K562 (cell line): ENCODE results near the gene ADAMTS15. TPM values are rescaled to one million over a fixed set of nuclear protein-coding genes. Genes with fewer than 3 reads are reported as not detected.

Experiments
- ATAC-seq: fragments of 200-7000 bp; cut with Tn5 transposase; 3 replicates; pipeline ENCODE4 v1.9.1; 2020; ENCODE audit warnings: moderate library complexity
- BruUV-seq: library from RNA; stranded (reverse); fragments of 400-500 nt; replicated peaks from 2 replicates; lab custom pipeline; 2021; lab: Mats Ljungman, UMichigan
- CTCF ChIA-PET: fragments of 300-600 bp; formaldehyde crosslinking; extraction: SDS; loops from one replicate; lab custom pipeline; 2021; ENCODE audit warnings: low intra/inter-chr PET ratio; lab: Yijun Ruan, JAX
- POLR2A ChIA-PET: fragments of 300-600, 350-650 bp; sonication (Branson Sonifier 250); formaldehyde crosslinking; extraction: SDS; loops from one replicate; lab custom pipeline; 2021; ENCODE audit warnings: antibody characterized with exemption, inconsistent platforms; lab: Yijun Ruan, JAX
- DNase-seq, 4 experiments: peaks; one replicate each; pipeline versions ENCODE4 v3.0.0 to v3.0.0-alpha.2; 2011 to 2018; ENCODE audit warnings: low spot score in 3 of 4, mixed read lengths in 3 of 4; ENCODE audit errors: extremely low read depth in 1 of 4
- FAIRE-seq: peaks from 2 replicates; lab custom pipeline; 2011; peaks lifted over from hg19 to GRCh38; lab: Jason Lieb, UNC
- H2AFZ ChIP-seq: 2 replicates; pipeline ENCODE4 v1.6.0; 2011; ENCODE audit warnings: low read depth, low read length, control low read depth, inconsistent platforms
- H3K27ac ChIP-seq: fragments of 200-600 bp; 3 replicates; pipeline ENCODE4 v1.8.0; 2011; ENCODE audit warnings: low read depth, mild to moderate bottlenecking, control low read depth, inconsistent platforms, low read length, moderate library complexity, mixed read lengths; ENCODE audit errors: extremely low read depth
- H3K27me3 ChIP-seq, 2 experiments: fragments of 300-600 bp in 1 of 2; 2 replicates in 1 of 2; 3 replicates in 1 of 2; pipeline versions ENCODE4 v1.6.0 to v1.8.0; 2011; ENCODE audit warnings: inconsistent platforms in 2 of 2, low read length in 2 of 2, mild to moderate bottlenecking in 1 of 2, mixed read lengths in 1 of 2, moderate library complexity in 1 of 2; ENCODE audit not compliant: control insufficient read depth in 2 of 2, insufficient read depth in 2 of 2
- H3K36me3 ChIP-seq: fragments of 300-600 bp; 3 replicates; pipeline ENCODE4 v1.8.0; 2011; ENCODE audit warnings: mild to moderate bottlenecking, low read length, inconsistent platforms; ENCODE audit not compliant: control insufficient read depth, insufficient read depth
- H3K4me1 ChIP-seq, 2 experiments: fragments of 200-600 bp in 1 of 2; replicated peaks in 1 of 2; 2 replicates in 1 of 2; 3 replicates in 1 of 2; pipeline versions ENCODE4 v1.5.1 to v1.8.0; 2011; ENCODE audit warnings: inconsistent platforms in 2 of 2, low read length in 2 of 2, mild to moderate bottlenecking in 1 of 2, mixed read lengths in 1 of 2, moderate library complexity in 1 of 2; ENCODE audit not compliant: control insufficient read depth in 2 of 2, insufficient read depth in 2 of 2
- H3K4me2 ChIP-seq: 2 replicates; pipeline ENCODE4 v1.6.1; 2011; ENCODE audit warnings: low read length, control low read depth, inconsistent platforms, mixed read lengths; ENCODE audit not compliant: insufficient read depth
- H3K4me3 ChIP-seq: fragments of 200-600 bp; sonication (generic), shearing (Covaris generic); 2 replicates; pipeline ENCODE4 v1.5.1; 2016; ENCODE audit warnings: control low read depth, inconsistent platforms
- H3K79me2 ChIP-seq: fragments of 200-600 bp; 3 replicates; pipeline ENCODE4 v1.8.0; 2011; ENCODE audit warnings: low read length, inconsistent platforms; ENCODE audit not compliant: control insufficient read depth, insufficient read depth
- H3K9ac ChIP-seq, 2 experiments: 2 replicates each; pipeline versions ENCODE4 v1.6.0 to v1.6.1; 2011; ENCODE audit warnings: low read depth in 2 of 2, low read length in 2 of 2, control low read depth in 1 of 2, inconsistent platforms in 1 of 2, mild to moderate bottlenecking in 1 of 2, mixed read lengths in 1 of 2; ENCODE audit not compliant: insufficient read depth in 1 of 2
- H3K9me1 ChIP-seq: one replicate; pipeline ENCODE4 v1.6.0; 2011; ENCODE audit warnings: inconsistent platforms, mild to moderate bottlenecking, low read length, moderate library complexity; ENCODE audit not compliant: control insufficient read depth, insufficient read depth
- H3K9me3 ChIP-seq: replicated peaks from 2 replicates; pipeline ENCODE4 v1.5.1; 2011; ENCODE audit warnings: low read depth, low read length, inconsistent platforms; ENCODE audit not compliant: control insufficient read depth, insufficient read depth
- H4K20me1 ChIP-seq: replicated peaks from 2 replicates; pipeline ENCODE4 v1.6.1; 2011; ENCODE audit warnings: low read length, inconsistent platforms, mixed read lengths; ENCODE audit not compliant: control insufficient read depth, insufficient read depth
- NFIC ChIP-seq: fragments of 450-650 bp; IDR thresholded peaks from 2 replicates; pipeline ENCODE4 v1.6.1; 2017; ENCODE audit warnings: mild to moderate bottlenecking, inconsistent platforms
- TAF9B ChIP-seq: fragments of 450-650 bp; IDR thresholded peaks from 2 replicates; pipeline ENCODE4 v1.6.1; 2018; ENCODE audit warnings: mild to moderate bottlenecking; ENCODE audit not compliant: partially characterized antibody
- WGBS: fragments of 100-300 bp; shearing (Covaris generic); methylation state at CpG from one replicate; pipeline ENCODE4 v1.1.6; 2016; ENCODE audit warnings: low coverage, mixed read lengths; ENCODE audit not compliant: insufficient coverage; ENCODE audit errors: missing lambda C conversion rate; 5-methylcytosine and 5-hydroxymethylcytosine counted together
- in situ Hi-C: fragments of 300-500 bp; cut with MboI; formaldehyde crosslinking; loops from 4 replicates; pipeline ENCODE4 v1.15.0; 2018; ENCODE audit warnings: inconsistent platforms, mixed read lengths
- intact Hi-C: fragments of 100-400 bp; cut with micrococcal nuclease; formaldehyde crosslinking; loops from 2 replicates; pipeline ENCODE4 v1.14.2; 2022
- polyA plus RNA-seq, 8 experiments: library from polyadenylated mRNA; depleted of rRNA in 4 of 8; stranded (reverse) in 5 of 8; unstranded in 3 of 8; fragments of >200 nt; fragmentation: Nextera tagmentation in 2 of 8; fragmentation: Illumina TruSeq in 1 of 8; extraction: Ambion mirVana in 2 of 8; extraction: Trizol in 1 of 8; gene quantifications; 2 replicates each; pipeline versions ENCODE4 v1.2.1 to v1.2.3, GENCODE V29; 2011 to 2014; ENCODE audit warnings: inconsistent platforms in 1 of 8, missing spikeins in 1 of 8
- total RNA-seq, 7 experiments: library from RNA; depleted of rRNA in 6 of 7; stranded (reverse); fragments of >200 nt in 6 of 7; fragmentation: Illumina TruSeq in 2 of 7; extraction: Trizol in 2 of 7; gene quantifications; 2 replicates each; pipeline versions ENCODE4 v1.2.1 to v1.2.3, GENCODE V29; 2011 to 2021; ENCODE audit warnings: low replicate concordance in 1 of 7
- TF ChIP-seq, protein P1 (sequence below): IDR thresholded peaks from 2 replicates; pipeline ENCODE4 v1.6.1; 2012; ENCODE audit warnings: low read depth, low read length, improper control_type of control experiment, borderline replicate concordance

The ADAMTS15 gene
- total and polyA plus RNA-seq, 9 of the 15 experiments (the other 6 are each of a cell fraction or from before 2014, with no cell fraction given): 0.04 TPM; not detected in 8

DNA sequence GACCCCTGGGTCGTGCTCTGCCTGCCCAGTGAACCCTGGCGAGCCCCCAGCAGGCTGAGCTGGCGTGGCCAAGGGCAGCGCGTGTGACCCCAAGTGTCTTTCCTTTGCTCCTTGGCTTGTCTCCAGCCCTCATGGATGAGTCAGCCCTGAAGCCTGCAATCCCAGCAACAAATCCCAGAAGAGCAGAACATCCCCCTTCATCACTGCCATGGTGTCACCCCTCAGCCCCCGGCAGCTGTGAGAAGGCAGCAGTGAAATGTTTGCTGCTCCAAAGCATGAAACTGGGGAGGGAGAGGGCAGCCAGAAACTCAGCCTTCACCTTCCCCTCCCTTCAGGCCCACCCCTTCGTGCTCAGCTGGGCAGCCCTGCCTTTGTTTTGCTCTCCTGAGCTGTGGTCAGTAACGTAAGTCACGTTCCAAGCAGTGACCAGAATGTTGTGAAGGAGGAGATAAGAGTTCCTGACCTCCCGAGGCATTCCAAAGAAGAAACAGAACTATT is 29.8 kb downstream of the ADAMTS15 start:
- DNase-seq: no peak

DNA sequence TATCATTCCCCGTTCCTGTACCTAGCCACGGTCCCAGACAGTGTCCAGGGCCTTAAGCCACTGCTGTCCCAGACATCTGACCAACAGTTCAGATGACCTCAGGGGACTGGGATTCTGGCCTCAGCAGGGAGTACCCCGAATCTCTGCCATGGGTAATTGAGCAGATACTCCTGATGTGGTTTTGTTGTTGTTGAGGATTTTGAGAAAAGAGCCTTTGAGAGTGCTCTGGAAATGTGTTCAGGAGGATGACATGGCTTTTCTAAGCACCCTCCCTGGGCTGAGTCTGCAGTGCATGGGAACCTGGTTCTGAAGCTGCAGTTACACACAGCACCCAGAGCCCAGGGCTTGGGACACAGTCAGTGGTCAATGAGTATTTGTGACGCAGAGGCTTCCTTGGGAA is 30.4 kb downstream of the ADAMTS15 start:
- no peak overlapping the region for H3K4me3 ChIP-seq
- peaks cover 3% of the 10 kb centered on the region for H3K9me1 ChIP-seq
- no peak for TF ChIP-seq TAF9B
- no peak overlapping the region for H3K4me2 ChIP-seq
- H4K20me1 ChIP-seq: no peaks in the 10 kb centered on the region; the same call in 1 of the 2 replicates
- H2AFZ ChIP-seq: no peak overlapping the region
- H3K4me1 ChIP-seq: peaks cover 0 to under 1% of the 10 kb centered on the region in 2 experiments; a peak in 1 of 5 replicates
- no peak for DNase-seq
- H3K36me3 ChIP-seq: no peaks in the 10 kb centered on the region
- no peak overlapping the region for H3K9ac ChIP-seq
- no peaks in the 10 kb centered on the region for H3K9me3 ChIP-seq
- POLR2A ChIA-PET: no interaction called here
- no peaks in the 10 kb centered on the region for H3K79me2 ChIP-seq
- 0% methylated on average over 4 of the region's 4 CpGs for WGBS
- CTCF ChIA-PET: no interaction called here
- in situ Hi-C loops: no loop called here
- intact Hi-C loops: no loop called here
- no peak for ATAC-seq
- BruUV-seq: no TSS peak
- no peak for FAIRE-seq
- no peak overlapping the region for H3K27ac ChIP-seq
- peaks cover 12 to 53% of the 10 kb centered on the region in 2 experiments; a peak in 3 of 5 replicates for H3K27me3 ChIP-seq

More for the DNA sequence above, 29.8 kb downstream of the ADAMTS15 start:
- Histone ChIP-seq H3K79me2 (no peaks in the 10 kb centered on the region), H3K4me1 (peaks cover 0 to 7% of the 10 kb centered on the region in 2 experiments; a peak in 1 of 5 replicates), H3K9me3 (no peaks in the 10 kb centered on the region), H3K9me1 (peaks cover 3% of the 10 kb centered on the region), H3K27me3 (peaks cover 18 to 58% of the 10 kb centered on the region in 2 experiments; a peak in 4 of 5 replicates), H3K27ac (no peak overlapping the region), H4K20me1 (no peaks in the 10 kb centered on the region; the same call in 1 of the 2 replicates), H3K9ac (no peak overlapping the region), H2AFZ (no peak overlapping the region), H3K4me2 (no peak overlapping the region), H3K36me3 (no peaks in the 10 kb centered on the region), H3K4me3 (no peak overlapping the region)
- ChIA-PET POLR2A (interaction anchor here (1.9 kb wide), 1 partner anchor 14 kb away, joined by 8 read pairs; no protein-coding TSS in a partner anchor), CTCF (no interaction called here)
- intact Hi-C loops (no loop called here), in situ Hi-C loops (no loop called here)
- WGBS: 4% methylated on average over 10 of the region's 10 CpGs
- no TSS peak for BruUV-seq
- ATAC-seq (no peak), FAIRE-seq (no peak)
- 0 out of 2 replicates have a peak, but pooled peaks have one; percentile 7 for TF ChIP-seq NFIC
- TF ChIP-seq, protein P1, sequence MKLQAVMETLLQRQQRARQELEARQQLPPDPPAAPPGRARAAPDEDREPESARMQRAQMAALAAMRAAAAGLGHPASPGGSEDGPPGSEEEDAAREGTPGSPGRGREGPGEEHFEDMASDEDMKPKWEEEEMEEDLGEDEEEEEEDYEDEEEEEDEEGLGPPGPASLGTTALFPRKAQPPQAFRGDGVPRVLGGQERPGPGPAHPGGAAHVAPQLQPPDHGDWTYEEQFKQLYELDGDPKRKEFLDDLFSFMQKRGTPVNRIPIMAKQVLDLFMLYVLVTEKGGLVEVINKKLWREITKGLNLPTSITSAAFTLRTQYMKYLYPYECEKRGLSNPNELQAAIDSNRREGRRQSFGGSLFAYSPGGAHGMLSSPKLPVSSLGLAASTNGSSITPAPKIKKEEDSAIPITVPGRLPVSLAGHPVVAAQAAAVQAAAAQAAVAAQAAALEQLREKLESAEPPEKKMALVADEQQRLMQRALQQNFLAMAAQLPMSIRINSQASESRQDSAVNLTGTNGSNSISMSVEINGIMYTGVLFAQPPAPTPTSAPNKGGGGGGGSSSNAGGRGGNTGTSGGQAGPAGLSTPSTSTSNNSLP: no peak
